Neural cell (in vitro differentiated cells): ENCODE measurements around the gene CARS1. TPM values are rescaled to one million over a fixed set of nuclear protein-coding genes. Genes with fewer than 3 reads are reported as not detected.

Source experiments
- H2AFZ ChIP-seq: fragments of 200-600, 300-800 bp; sonication (generic), shearing (Covaris generic); 2 replicates; pipeline ENCODE4 v1.6.0; 2014; ENCODE audit warnings: low read depth, mild to moderate bottlenecking, antibody characterized with exemption, low read length, moderate library complexity
- H3F3A ChIP-seq: fragments of 200-600 bp; shearing (Covaris generic); 2 replicates; pipeline ENCODE4 v1.6.1; 2016; ENCODE audit warnings: mild to moderate bottlenecking, moderate library complexity, mixed read lengths, antibody characterized with exemption, low read length; ENCODE audit not compliant: insufficient read depth, poor library complexity, severe bottlenecking
- H3K27ac ChIP-seq: fragments of 200-600, 300-800 bp; sonication (generic), shearing (Covaris generic); 2 replicates; pipeline ENCODE4 v1.5.1; 2014; ENCODE audit warnings: mild to moderate bottlenecking, low read length, moderate library complexity
- H3K27me3 ChIP-seq: fragments of 300-800, 200-600 bp; sonication (generic), shearing (Covaris generic); 2 replicates; pipeline ENCODE4 v1.6.0; 2014; ENCODE audit warnings: mild to moderate bottlenecking, low read depth, low read length, moderate library complexity; ENCODE audit not compliant: insufficient read depth
- H3K36me3 ChIP-seq: fragments of 300-800, 200-600 bp; sonication (generic), shearing (Covaris generic); 2 replicates; pipeline ENCODE4 v1.5.1; 2014; ENCODE audit warnings: mild to moderate bottlenecking, antibody characterized with exemption, low read length, moderate library complexity; ENCODE audit not compliant: insufficient read depth
- H3K4me2 ChIP-seq: fragments of 300-800, 200-600 bp; sonication (generic), shearing (Covaris generic); 2 replicates; pipeline ENCODE4 v1.6.0; 2014; ENCODE audit warnings: mild to moderate bottlenecking, low read length
- H3K4me3 ChIP-seq: fragments of 300-800, 200-600 bp; sonication (generic), shearing (Covaris generic); 2 replicates; pipeline ENCODE4 v1.5.1; 2014; ENCODE audit warnings: mild to moderate bottlenecking, low read length, moderate library complexity
- H3K79me2 ChIP-seq: fragments of 200-600 bp; shearing (Covaris generic); replicated peaks from 2 replicates; pipeline ENCODE4 v1.6.0; 2014; ENCODE audit warnings: mild to moderate bottlenecking, low read length, moderate library complexity; ENCODE audit not compliant: insufficient read depth
- H3K9ac ChIP-seq: fragments of 300-800, 200-600 bp; sonication (generic), shearing (Covaris generic); 2 replicates; pipeline ENCODE4 v1.6.1; 2016; ENCODE audit warnings: mild to moderate bottlenecking, low read length, mixed read lengths
- H3K9me2 ChIP-seq: fragments of 200-600 bp; shearing (Covaris generic); 2 replicates; pipeline ENCODE4 v1.6.1; 2016; ENCODE audit warnings: mild to moderate bottlenecking, low read length, mixed read lengths; ENCODE audit not compliant: insufficient read depth
- H3K9me3 ChIP-seq: fragments of 200-600, 300-800 bp; sonication (generic), shearing (Covaris generic); 2 replicates; pipeline ENCODE4 v1.6.1; 2016; ENCODE audit warnings: mild to moderate bottlenecking, mixed run types, low read length, moderate library complexity, mixed read lengths
- H4K20me1 ChIP-seq: fragments of 200-600 bp; shearing (Covaris generic); 2 replicates; pipeline ENCODE4 v1.6.1; 2016; ENCODE audit warnings: mild to moderate bottlenecking, mixed run types; ENCODE audit not compliant: insufficient read depth
- EP300 ChIP-seq: fragments of 450-650 bp; conservative IDR thresholded peaks from 2 replicates; pipeline ENCODE4 v1.6.1; 2014; ENCODE audit warnings: antibody characterized with exemption, mild to moderate bottlenecking, moderate library complexity; ENCODE audit not compliant: poor library complexity, severe bottlenecking
- EZH2 ChIP-seq: fragments of 200-600, 300-800 bp; shearing (Covaris generic), sonication (generic); IDR thresholded peaks from 2 replicates; pipeline ENCODE4 v1.6.1; 2014; ENCODE audit warnings: antibody characterized with exemption, low read length, borderline replicate concordance, mild to moderate bottlenecking; ENCODE audit not compliant: insufficient read depth, poor library complexity, severe bottlenecking
- MXI1 ChIP-seq: fragments of 450-650 bp; conservative IDR thresholded peaks from 2 replicates; pipeline ENCODE4 v1.6.1; 2014; ENCODE audit warnings: antibody characterized with exemption, mild to moderate bottlenecking; ENCODE audit not compliant: poor library complexity, severe bottlenecking
- POLR2AphosphoS5 ChIP-seq: IDR thresholded peaks from 2 replicates; pipeline ENCODE4 v1.6.1; 2012
- RAD21 ChIP-seq: fragments of 450-650 bp; conservative IDR thresholded peaks from 2 replicates; pipeline ENCODE4 v1.6.1; 2014; ENCODE audit warnings: antibody characterized with exemption, mild to moderate bottlenecking, moderate library complexity
- SMC3 ChIP-seq: fragments of 450-650 bp; conservative IDR thresholded peaks from 2 replicates; pipeline ENCODE4 v1.6.1; 2014; ENCODE audit warnings: antibody characterized with exemption, mild to moderate bottlenecking, moderate library complexity; ENCODE audit not compliant: poor library complexity
- TAF1 ChIP-seq: IDR thresholded peaks from 2 replicates; pipeline ENCODE4 v1.6.1; 2012; ENCODE audit warnings: low read depth
- polyA plus RNA-seq: library from polyadenylated mRNA; depleted of rRNA; stranded (reverse); fragments of >200 nt; gene quantifications from 2 replicates; pipeline ENCODE4 v1.2.3, GENCODE V29; 2014
- TF ChIP-seq, protein P1 (sequence below): fragments of 450-650 bp; IDR thresholded peaks from 2 replicates; pipeline ENCODE4 v1.5.1; 2014; ENCODE audit warnings: antibody characterized with exemption, mild to moderate bottlenecking, moderate library complexity; ENCODE audit not compliant: poor library complexity, severe bottlenecking
- TF ChIP-seq, protein P2 (sequence below): IDR thresholded peaks from 2 replicates; pipeline ENCODE4 v1.6.1; 2012; ENCODE audit warnings: borderline replicate concordance

The CARS1 gene
- polyA plus RNA-seq, 1 donor from 2014 or later = 48.2 TPM

DNA sequence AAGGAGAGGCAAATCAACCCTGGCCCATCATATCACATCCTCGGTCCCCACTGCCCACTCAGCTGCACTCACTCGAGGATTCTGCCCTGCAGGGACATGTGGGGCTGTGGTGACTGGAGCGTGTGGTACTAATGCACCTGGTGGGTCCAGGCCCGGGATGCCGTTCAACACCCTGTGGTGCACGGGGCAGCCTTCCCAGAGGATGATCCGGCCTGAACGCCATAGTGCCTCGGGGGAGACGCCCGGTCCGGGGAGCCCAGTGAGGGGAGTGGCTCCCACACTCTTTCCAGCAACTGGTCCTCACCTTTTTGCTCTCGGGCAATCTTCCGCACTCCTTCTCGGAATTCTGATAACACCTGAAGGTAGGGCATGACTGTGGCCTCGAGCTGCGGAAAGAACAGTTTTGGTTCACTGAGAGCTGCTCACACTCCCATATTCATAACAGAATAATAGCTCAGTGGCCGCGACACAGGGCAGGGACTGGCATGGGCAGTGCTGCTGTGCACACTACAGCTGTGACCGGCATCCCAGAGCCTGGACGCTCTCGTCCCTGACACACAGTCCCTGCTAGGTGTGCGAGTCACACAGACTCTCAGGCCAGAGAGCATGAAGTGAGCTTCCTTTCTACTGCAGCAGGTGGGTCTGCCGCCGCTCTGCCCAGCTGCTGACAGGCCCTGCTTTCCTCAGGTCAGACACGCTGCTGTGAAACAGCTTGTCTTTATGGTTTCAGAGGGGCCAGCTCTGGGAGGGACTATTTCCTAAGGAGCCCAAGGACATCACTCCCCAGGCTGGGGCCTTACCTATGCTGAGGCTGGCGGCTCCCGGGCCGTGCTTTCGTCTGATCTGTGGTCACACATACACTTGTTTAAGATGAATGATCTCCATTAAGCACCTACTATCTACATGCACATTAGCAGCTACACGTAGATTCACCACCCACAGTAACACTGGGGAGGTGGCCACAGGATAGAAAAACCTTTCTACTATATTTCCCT is 45.0 kb downstream of the CARS1 start:
- no peak overlapping the region for H3K9ac ChIP-seq
- H4K20me1 ChIP-seq = no peaks in the 10 kb centered on the region
- no peak for TF ChIP-seq POLR2AphosphoS5
- TF ChIP-seq MXI1 = no peak
- no peak for TF ChIP-seq TAF1
- TF ChIP-seq EP300 = no peak
- TF ChIP-seq, protein P1, sequence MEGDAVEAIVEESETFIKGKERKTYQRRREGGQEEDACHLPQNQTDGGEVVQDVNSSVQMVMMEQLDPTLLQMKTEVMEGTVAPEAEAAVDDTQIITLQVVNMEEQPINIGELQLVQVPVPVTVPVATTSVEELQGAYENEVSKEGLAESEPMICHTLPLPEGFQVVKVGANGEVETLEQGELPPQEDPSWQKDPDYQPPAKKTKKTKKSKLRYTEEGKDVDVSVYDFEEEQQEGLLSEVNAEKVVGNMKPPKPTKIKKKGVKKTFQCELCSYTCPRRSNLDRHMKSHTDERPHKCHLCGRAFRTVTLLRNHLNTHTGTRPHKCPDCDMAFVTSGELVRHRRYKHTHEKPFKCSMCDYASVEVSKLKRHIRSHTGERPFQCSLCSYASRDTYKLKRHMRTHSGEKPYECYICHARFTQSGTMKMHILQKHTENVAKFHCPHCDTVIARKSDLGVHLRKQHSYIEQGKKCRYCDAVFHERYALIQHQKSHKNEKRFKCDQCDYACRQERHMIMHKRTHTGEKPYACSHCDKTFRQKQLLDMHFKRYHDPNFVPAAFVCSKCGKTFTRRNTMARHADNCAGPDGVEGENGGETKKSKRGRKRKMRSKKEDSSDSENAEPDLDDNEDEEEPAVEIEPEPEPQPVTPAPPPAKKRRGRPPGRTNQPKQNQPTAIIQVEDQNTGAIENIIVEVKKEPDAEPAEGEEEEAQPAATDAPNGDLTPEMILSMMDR = no peak
- no peaks in the 10 kb centered on the region for H3K9me2 ChIP-seq
- no peak overlapping the region for H2AFZ ChIP-seq
- no peaks in the 10 kb centered on the region for H3K9me3 ChIP-seq
- H3K27ac ChIP-seq = no peak overlapping the region
- no peak overlapping the region for H3K4me3 ChIP-seq
- H3K36me3 ChIP-seq = no peaks in the 10 kb centered on the region
- H3K4me2 ChIP-seq = no peak overlapping the region
- H3K27me3 ChIP-seq = no peaks in the 10 kb centered on the region
- H3F3A ChIP-seq = no peaks in the 10 kb centered on the region
- no peaks in the 10 kb centered on the region for H3K79me2 ChIP-seq

DNA sequence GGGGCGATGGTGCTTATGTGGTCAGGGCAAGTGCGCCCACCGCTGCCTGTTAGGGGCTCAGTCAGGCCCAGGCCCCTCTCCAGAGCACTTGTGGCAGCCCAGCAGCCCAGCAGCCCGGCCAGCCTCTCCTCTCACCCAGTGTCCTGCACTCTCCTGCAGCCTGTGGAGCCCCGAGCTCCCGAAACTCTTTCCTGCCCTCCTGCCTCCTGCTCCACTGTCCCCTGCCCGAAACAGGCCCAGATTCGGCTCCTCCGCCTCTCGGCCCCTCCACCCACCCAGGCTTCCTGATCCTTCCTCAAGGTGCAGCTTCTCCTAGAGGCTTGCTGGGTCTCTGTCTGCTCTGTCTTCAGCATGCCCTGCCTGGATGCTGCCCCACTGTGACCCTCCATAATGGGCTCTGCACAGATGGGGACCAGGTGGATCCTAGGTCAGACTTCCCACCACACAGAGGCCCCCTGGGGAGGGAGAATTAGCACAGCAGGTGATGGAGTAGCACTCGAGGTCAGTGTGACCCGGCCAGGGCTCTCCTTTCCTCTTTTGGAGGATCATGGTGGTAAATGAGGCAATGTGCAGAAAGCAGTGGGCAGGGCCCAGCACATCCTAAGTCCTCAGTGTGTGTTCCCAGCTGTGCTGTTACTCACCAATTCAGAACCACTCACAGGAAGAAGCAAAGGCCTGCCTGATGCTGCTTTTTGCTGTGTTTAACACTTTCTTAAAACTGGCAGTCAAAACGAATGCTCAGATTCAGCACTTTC is 46.5 kb downstream of the CARS1 start:
- no peak overlapping the region for H3K4me3 ChIP-seq
- H3K9me3 ChIP-seq = no peaks in the 10 kb centered on the region
- H2AFZ ChIP-seq = no peak overlapping the region
- no peaks in the 10 kb centered on the region for H3K27me3 ChIP-seq
- no peaks in the 10 kb centered on the region for H3K9me2 ChIP-seq
- no peak for TF ChIP-seq MXI1
- no peak for TF ChIP-seq TAF1
- TF ChIP-seq, protein P1 = no peak
- TF ChIP-seq, protein P2, sequence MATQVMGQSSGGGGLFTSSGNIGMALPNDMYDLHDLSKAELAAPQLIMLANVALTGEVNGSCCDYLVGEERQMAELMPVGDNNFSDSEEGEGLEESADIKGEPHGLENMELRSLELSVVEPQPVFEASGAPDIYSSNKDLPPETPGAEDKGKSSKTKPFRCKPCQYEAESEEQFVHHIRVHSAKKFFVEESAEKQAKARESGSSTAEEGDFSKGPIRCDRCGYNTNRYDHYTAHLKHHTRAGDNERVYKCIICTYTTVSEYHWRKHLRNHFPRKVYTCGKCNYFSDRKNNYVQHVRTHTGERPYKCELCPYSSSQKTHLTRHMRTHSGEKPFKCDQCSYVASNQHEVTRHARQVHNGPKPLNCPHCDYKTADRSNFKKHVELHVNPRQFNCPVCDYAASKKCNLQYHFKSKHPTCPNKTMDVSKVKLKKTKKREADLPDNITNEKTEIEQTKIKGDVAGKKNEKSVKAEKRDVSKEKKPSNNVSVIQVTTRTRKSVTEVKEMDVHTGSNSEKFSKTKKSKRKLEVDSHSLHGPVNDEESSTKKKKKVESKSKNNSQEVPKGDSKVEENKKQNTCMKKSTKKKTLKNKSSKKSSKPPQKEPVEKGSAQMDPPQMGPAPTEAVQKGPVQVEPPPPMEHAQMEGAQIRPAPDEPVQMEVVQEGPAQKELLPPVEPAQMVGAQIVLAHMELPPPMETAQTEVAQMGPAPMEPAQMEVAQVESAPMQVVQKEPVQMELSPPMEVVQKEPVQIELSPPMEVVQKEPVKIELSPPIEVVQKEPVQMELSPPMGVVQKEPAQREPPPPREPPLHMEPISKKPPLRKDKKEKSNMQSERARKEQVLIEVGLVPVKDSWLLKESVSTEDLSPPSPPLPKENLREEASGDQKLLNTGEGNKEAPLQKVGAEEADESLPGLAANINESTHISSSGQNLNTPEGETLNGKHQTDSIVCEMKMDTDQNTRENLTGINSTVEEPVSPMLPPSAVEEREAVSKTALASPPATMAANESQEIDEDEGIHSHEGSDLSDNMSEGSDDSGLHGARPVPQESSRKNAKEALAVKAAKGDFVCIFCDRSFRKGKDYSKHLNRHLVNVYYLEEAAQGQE = no peak
- TF ChIP-seq SMC3 = no peak
- TF ChIP-seq EP300 = no peak
- no peak for TF ChIP-seq RAD21
- TF ChIP-seq EZH2 = no peak
- TF ChIP-seq POLR2AphosphoS5 = no peak
- no peak overlapping the region for H3K9ac ChIP-seq
- H3F3A ChIP-seq = no peaks in the 10 kb centered on the region
- H4K20me1 ChIP-seq = no peaks in the 10 kb centered on the region
- no peak overlapping the region for H3K4me2 ChIP-seq
- H3K27ac ChIP-seq = no peak overlapping the region
- H3K79me2 ChIP-seq = no peaks in the 10 kb centered on the region
- no peaks in the 10 kb centered on the region for H3K36me3 ChIP-seq
